Coronary artery (tissue), 2 donors: Measurements from ENCODE around the gene TULP1.
A peak's percentile ranks its signal among the peaks of the same experiment; 100 is the strongest.
"Not testable (repeated sequence)": the region's sequence is repeated elsewhere in the genome, so short reads cannot be mapped to it uniquely, and the experiment has no call there.

Source experiments
- DNase-seq: peaks from one replicate; pipeline ENCODE4 v3.0.0-alpha.2; 2017; ENCODE audit warnings: low spot score
- H3K27ac ChIP-seq, 2 donors: fragments of 200-600 bp; sonication (generic); one replicate each; pipeline ENCODE4 v1.5.1; 2016 to 2019
- H3K4me3 ChIP-seq: fragments of 200-600 bp; sonication (generic); 2 replicates; pipeline ENCODE4 v1.5.1; 2016; ENCODE audit warnings: mild to moderate bottlenecking, moderate library complexity
- CTCF ChIP-seq: fragments of 200-600 bp; sonication (generic); IDR thresholded peaks from one replicate; pipeline ENCODE4 v1.5.1; 2019; ENCODE audit warnings: antibody characterized with exemption

TULP1 gene

GRCh38 chr6:35521235-35521634 is 8.5 kb upstream of the TULP1 start:
- no peak overlapping the region for H3K27ac ChIP-seq
- no peak for DNase-seq
- no peak for TF ChIP-seq CTCF
- no peak overlapping the region for H3K4me3 ChIP-seq

GRCh38 chr6:35519313-35520015 is 6.8 kb upstream of the TULP1 start:
- Histone ChIP-seq H3K27ac (no peak overlapping the region), H3K4me3 (no peak overlapping the region)
- TF ChIP-seq CTCF: no peak
- no peak for DNase-seq

GRCh38 chr6:35518566-35519312 is 6.0 kb upstream of the TULP1 start:
- TF ChIP-seq CTCF: no peak
- DNase-seq: no peak
- Histone ChIP-seq H3K27ac (no peak overlapping the region), H3K4me3 (no peak overlapping the region)

- not testable (repeated sequence) for H3K4me3 ChIP-seq, DNase-seq, H3K27ac ChIP-seq
These were observed 5.3 kb upstream of the TULP1 start for GRCh38 chr6:35517978-35518377.

GRCh38 chr6:35516712-35517111 is 4.0 kb upstream of the TULP1 start:
- no peak overlapping the region for H3K27ac ChIP-seq
- DNase-seq: no peak
- H3K4me3 ChIP-seq: no peak overlapping the region
- no peak for TF ChIP-seq CTCF

GRCh38 chr6:35515939-35516338 is 3.2 kb upstream of the TULP1 start:
- not testable (repeated sequence) for H3K4me3 ChIP-seq, H3K27ac ChIP-seq, DNase-seq

GRCh38 chr6:35514587-35514986 is 1.9 kb upstream of the TULP1 start:
- no peak overlapping the region for H3K27ac ChIP-seq
- no peak overlapping the region for H3K4me3 ChIP-seq
- TF ChIP-seq CTCF: no peak
- no peak for DNase-seq

GRCh38 chr6:35512006-35512405 is 690 bp downstream of the TULP1 start:
- DNase-seq: no peak
- no peak overlapping the region for H3K27ac ChIP-seq
- no peak for TF ChIP-seq CTCF
- peak overlapping the region; percentile 54 for H3K4me3 ChIP-seq
